Neuronal stem cell (in vitro differentiated cells): ENCODE data around the gene LPIN2.

Source experiments
- DNase-seq: peaks from one replicate; pipeline ENCODE4 v3.0.0-alpha.2; 2013; ENCODE audit warnings: low spot score
- H2AFZ ChIP-seq: one replicate; pipeline ENCODE4 v1.6.1; 2013; ENCODE audit warnings: mild to moderate bottlenecking, low read length, inconsistent platforms
- H2AK5ac ChIP-seq: 2 replicates; pipeline ENCODE4 v1.6.1; 2013; ENCODE audit warnings: low read depth, mild to moderate bottlenecking, inconsistent platforms, low read length, moderate library complexity, mixed read lengths
- H2BK120ac ChIP-seq: 2 replicates; pipeline ENCODE4 v1.6.1; 2013; ENCODE audit warnings: low read depth, mild to moderate bottlenecking, inconsistent platforms, low read length, moderate library complexity, mixed read lengths
- H2BK12ac ChIP-seq: one replicate; pipeline ENCODE4 v1.6.1; 2013; ENCODE audit warnings: low read length, inconsistent platforms
- H2BK15ac ChIP-seq: 2 replicates; pipeline ENCODE4 v1.6.1; 2013; ENCODE audit warnings: mild to moderate bottlenecking, low read length, inconsistent platforms, mixed read lengths
- H2BK5ac ChIP-seq: one replicate; pipeline ENCODE4 v1.6.1; 2013; ENCODE audit warnings: inconsistent platforms, mild to moderate bottlenecking, low read length, moderate library complexity
- H3K14ac ChIP-seq: one replicate; pipeline ENCODE4 v1.6.1; 2013; ENCODE audit warnings: low read length, inconsistent platforms
- H3K18ac ChIP-seq: 2 replicates; pipeline ENCODE4 v1.6.1; 2013; ENCODE audit warnings: low read length, inconsistent platforms
- H3K23ac ChIP-seq: 2 replicates; pipeline ENCODE4 v1.6.1; 2013; ENCODE audit warnings: low read depth, mild to moderate bottlenecking, mixed read lengths, low read length, inconsistent platforms; ENCODE audit not compliant: poor library complexity
- H3K27ac ChIP-seq: replicated peaks from 3 replicates; pipeline ENCODE4 v1.5.1; 2013; ENCODE audit warnings: low read length, inconsistent platforms
- H3K27me3 ChIP-seq, 3 experiments: 2 replicates each; pipeline ENCODE4 v1.6.1; 2013; ENCODE audit warnings: low read length in 3 of 3, mild to moderate bottlenecking in 2 of 3, inconsistent platforms in 1 of 3, low read depth in 1 of 3, mixed read lengths in 1 of 3, moderate library complexity in 1 of 3; ENCODE audit not compliant: control insufficient read depth in 3 of 3, insufficient read depth in 3 of 3
- H3K36me3 ChIP-seq, 2 donors: replicated peaks in 1 of 2; 2 replicates each; pipeline ENCODE4 v1.6.1; 2013; ENCODE audit warnings: low read length in 2 of 2; ENCODE audit not compliant: control insufficient read depth in 2 of 2, insufficient read depth in 2 of 2
- H3K4ac ChIP-seq: 2 replicates; pipeline ENCODE4 v1.6.1; 2013; ENCODE audit warnings: inconsistent platforms, mild to moderate bottlenecking, low read length, moderate library complexity
- H3K4me1 ChIP-seq, 2 donors: 1 replicate in 1 of 2; 2 replicates in 1 of 2; pipeline ENCODE4 v1.6.1; 2013; ENCODE audit warnings: low read length in 2 of 2, low read depth in 1 of 2; ENCODE audit not compliant: control insufficient read depth in 2 of 2, insufficient read depth in 1 of 2
- H3K4me2 ChIP-seq: one replicate; pipeline ENCODE4 v1.6.1; 2013; ENCODE audit warnings: mild to moderate bottlenecking, low read length, inconsistent platforms; ENCODE audit not compliant: insufficient read depth, poor library complexity, severe bottlenecking
- H3K4me3 ChIP-seq, 2 donors: 2 replicates each; pipeline ENCODE4 v1.5.1; 2013; ENCODE audit warnings: low read length in 2 of 2, mild to moderate bottlenecking in 2 of 2, inconsistent platforms in 1 of 2, moderate library complexity in 1 of 2
- H3K79me1 ChIP-seq: one replicate; pipeline ENCODE4 v1.6.1; 2013; ENCODE audit warnings: low read depth, mild to moderate bottlenecking, inconsistent platforms, low read length, moderate library complexity
- H3K9ac ChIP-seq: one replicate; pipeline ENCODE4 v1.6.1; 2013; ENCODE audit warnings: mild to moderate bottlenecking, low read depth, low read length, inconsistent platforms; ENCODE audit not compliant: poor library complexity
- H3K9me3 ChIP-seq, 2 donors: replicated peaks in 1 of 2; 2 replicates each; pipeline versions ENCODE3 to v1.6.1; 2013; ENCODE audit warnings: low read length in 2 of 2, mild to moderate bottlenecking in 2 of 2, inconsistent platforms in 1 of 2, low read depth in 1 of 2, mixed read lengths in 1 of 2, moderate library complexity in 1 of 2; ENCODE audit not compliant: control insufficient read depth in 2 of 2, insufficient read depth in 1 of 2
- H4K8ac ChIP-seq: one replicate; pipeline ENCODE4 v1.6.1; 2013; ENCODE audit warnings: low read depth, mild to moderate bottlenecking, inconsistent platforms, low read length, moderate library complexity
- H4K91ac ChIP-seq: one replicate; pipeline ENCODE4 v1.6.1; 2013; ENCODE audit warnings: low read length, low read depth, mild to moderate bottlenecking, inconsistent platforms; ENCODE audit not compliant: poor library complexity
- WGBS, 2 donors: extraction: QIAGEN DNeasy Blood & Tissue Kit; methylation state at CpG; one replicate each; pipeline ENCODE4 v1.1.7; 2013; ENCODE audit warnings: missing lambda C conversion rate in 2 of 2, mixed read lengths in 1 of 2; ENCODE audit not compliant: insufficient read length in 2 of 2, insufficient replicate concordance in 1 of 2; ENCODE audit errors: extremely low coverage in 2 of 2; 5-methylcytosine and 5-hydroxymethylcytosine counted together

Gene LPIN2

GRCh38 chr18:2981212-2981728 lies 31.7 kb downstream of the LPIN2 start:
- Histone ChIP-seq H3K18ac (no peak overlapping the region), H3K27ac (no peak overlapping the region), H2AK5ac (no peak overlapping the region), H4K8ac (no peak overlapping the region), H3K79me1 (no peaks in the 10 kb centered on the region), H3K27me3 (no peaks in the 10 kb centered on the region), H2BK12ac (no peak overlapping the region), H3K9ac (no peak overlapping the region), H4K91ac (no peak overlapping the region), H3K4me2 (no peak overlapping the region), H3K4ac (no peak overlapping the region), H3K9me3 (peaks cover 0 to 10% of the 10 kb centered on the region in 2 donors), H2BK5ac (no peak overlapping the region), H3K4me1 (peaks cover 7 to 14% of the 10 kb centered on the region in 2 donors), H3K23ac (no peak overlapping the region), H2BK15ac (no peak overlapping the region), H3K14ac (no peak overlapping the region), H2AFZ (peak overlapping the region; percentile 13), H3K4me3 (no peak overlapping the region), H3K36me3 (peaks cover 2 to 8% of the 10 kb centered on the region in 2 donors), H2BK120ac (no peak overlapping the region)
- no CpG with 5 or more reads among the region's 6 CpGs for WGBS, 2 donors
- DNase-seq = no peak

DNA sequence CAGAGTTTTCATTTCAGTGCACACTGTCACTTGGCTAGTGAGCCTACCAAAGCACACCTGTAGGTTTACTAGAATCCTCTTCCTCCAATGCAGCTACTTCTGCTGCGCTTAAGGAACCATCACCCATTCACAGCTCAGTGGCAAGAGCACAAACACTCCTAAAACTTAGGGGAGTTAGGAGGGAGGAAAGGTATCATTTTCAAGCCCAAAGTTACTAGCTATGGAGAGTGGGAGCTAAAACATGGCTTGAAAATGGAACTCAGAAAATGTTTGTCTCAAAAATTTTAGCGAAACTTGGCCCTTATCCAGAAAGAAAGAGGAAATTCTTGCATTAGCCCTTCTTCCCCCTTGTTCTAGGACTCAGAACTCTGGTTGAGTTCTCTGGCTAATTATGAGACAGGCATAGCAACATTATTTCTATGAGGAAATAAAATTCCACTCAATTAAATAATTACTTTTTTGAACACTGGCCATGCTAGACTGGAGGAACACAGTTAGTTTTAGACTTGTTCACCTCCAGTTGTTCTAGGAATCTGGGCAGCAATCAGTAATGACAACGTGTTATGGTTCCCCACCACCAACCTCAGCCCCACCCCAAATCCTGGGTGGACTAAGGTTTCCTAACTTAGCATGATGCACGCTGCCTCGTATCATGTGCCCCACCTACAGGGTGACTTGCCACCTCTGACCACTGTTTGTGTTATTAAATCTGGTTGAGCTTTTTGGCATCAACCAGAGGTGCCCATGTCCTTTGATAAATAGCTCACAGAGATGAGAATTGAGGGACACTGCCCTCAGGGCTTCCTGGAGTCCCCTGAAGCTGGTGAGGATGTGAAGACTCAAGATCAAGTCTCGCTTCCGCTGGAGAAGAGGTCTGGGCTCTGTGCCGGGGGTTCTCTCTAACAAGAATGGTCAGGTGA lies 32.8 kb downstream of the LPIN2 start:
- Histone ChIP-seq H4K91ac (no peak overlapping the region), H2BK15ac (no peak overlapping the region), H3K23ac (no peak overlapping the region), H3K9me3 (peaks cover 0 to 3% of the 10 kb centered on the region in 2 donors), H3K27me3 (no peaks in the 10 kb centered on the region), H2BK120ac (no peak overlapping the region), H3K4me1 (peaks cover 7 to 14% of the 10 kb centered on the region in 2 donors), H3K4me2 (no peak overlapping the region), H4K8ac (no peak overlapping the region), H2BK5ac (no peak overlapping the region), H2AK5ac (no peak overlapping the region), H3K4me3 (no peak overlapping the region), H2BK12ac (no peak overlapping the region), H2AFZ (no peak overlapping the region), H3K18ac (peak overlapping the region; percentile 11), H3K36me3 (peaks cover 2 to 8% of the 10 kb centered on the region in 2 donors), H3K79me1 (no peaks in the 10 kb centered on the region), H3K4ac (no peak overlapping the region), H3K27ac (no peak overlapping the region), H3K14ac (no peak overlapping the region), H3K9ac (no peak overlapping the region)
- DNase-seq = no peak
- no CpG with 5 or more reads among the region's 8 CpGs for WGBS, 2 donors

DNA sequence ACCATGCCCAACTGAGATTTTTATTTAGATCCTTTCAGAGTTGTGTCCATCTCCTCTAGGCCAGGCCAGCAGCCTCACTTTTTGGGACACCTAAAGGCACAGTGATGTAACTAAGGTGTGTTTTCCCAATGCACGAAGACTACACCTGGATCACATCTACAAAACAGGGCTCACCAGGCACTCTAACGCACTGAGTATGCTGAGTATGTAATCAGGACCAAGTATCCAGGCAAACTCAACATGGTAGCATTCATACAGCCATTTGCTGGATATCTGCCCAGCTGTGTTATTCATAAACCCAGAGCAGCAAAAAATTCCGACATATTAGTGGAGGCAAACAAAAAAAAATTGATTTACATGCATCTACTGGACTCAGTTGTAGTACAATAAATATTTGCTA lies 33.8 kb downstream of the LPIN2 start:
- Histone ChIP-seq H3K4me1 (peaks cover 2 to 14% of the 10 kb centered on the region in 2 donors), H3K36me3 (peaks cover 0 to 2% of the 10 kb centered on the region in 2 donors), H2BK15ac (no peak overlapping the region), H3K79me1 (no peaks in the 10 kb centered on the region), H2AFZ (no peak overlapping the region), H3K23ac (no peak overlapping the region), H3K14ac (no peak overlapping the region), H2AK5ac (no peak overlapping the region), H2BK12ac (no peak overlapping the region), H3K27me3 (no peaks in the 10 kb centered on the region), H2BK5ac (no peak overlapping the region), H3K4me2 (no peak overlapping the region), H4K8ac (no peak overlapping the region), H3K9ac (no peak overlapping the region), H3K4ac (no peak overlapping the region), H3K27ac (no peak overlapping the region), H3K9me3 (no peaks in the 10 kb centered on the region), H3K18ac (no peak overlapping the region), H4K91ac (no peak overlapping the region), H2BK120ac (no peak overlapping the region), H3K4me3 (no peak overlapping the region)
- WGBS, 2 donors = no CpG with 5 or more reads among the region's 3 CpGs
- no peak for DNase-seq

GRCh38 chr18:2978661-2979106 lies 34.3 kb downstream of the LPIN2 start:
- Histone ChIP-seq H3K27ac (no peak overlapping the region), H3K4ac (no peak overlapping the region), H2AFZ (no peak overlapping the region), H4K91ac (no peak overlapping the region), H3K4me3 (no peak overlapping the region), H3K4me2 (no peak overlapping the region), H2BK120ac (no peak overlapping the region), H2BK5ac (no peak overlapping the region), H3K4me1 (peaks cover 2 to 14% of the 10 kb centered on the region in 2 donors), H2BK12ac (no peak overlapping the region), H3K9me3 (no peaks in the 10 kb centered on the region), H3K36me3 (peaks cover 0 to 2% of the 10 kb centered on the region in 2 donors), H2AK5ac (no peak overlapping the region), H3K23ac (no peak overlapping the region), H3K27me3 (no peaks in the 10 kb centered on the region), H4K8ac (no peak overlapping the region), H2BK15ac (no peak overlapping the region), H3K18ac (no peak overlapping the region), H3K9ac (no peak overlapping the region), H3K14ac (no peak overlapping the region), H3K79me1 (no peaks in the 10 kb centered on the region)
- no CpG with 5 or more reads among the region's 3 CpGs for WGBS, 2 donors
- DNase-seq = no peak
